ENCODE data around the gene TBC1D19.
"Not testable (repeated sequence)": the region's sequence is repeated elsewhere in the genome, so short reads cannot be mapped to it uniquely, and the experiment has no call there.

The TBC1D19 gene

DNA sequence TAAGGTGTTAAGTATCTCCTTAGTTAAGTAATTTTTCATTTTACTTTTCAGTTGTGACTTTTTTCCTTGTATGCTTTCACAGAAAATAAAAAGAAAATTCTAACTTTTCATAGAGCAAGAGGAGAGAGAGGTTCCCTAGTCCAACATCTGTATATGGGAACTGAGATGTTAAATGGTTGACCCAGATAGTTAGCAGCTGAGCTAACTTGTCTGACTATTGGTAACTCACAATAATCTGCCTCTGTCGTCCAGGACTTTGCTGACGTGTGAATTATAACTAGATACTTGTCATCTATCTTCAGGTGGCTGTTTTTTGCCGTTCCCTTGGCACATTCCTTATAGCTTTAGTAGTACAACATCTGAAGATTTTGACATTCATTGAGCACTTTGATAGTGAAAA, 29.9 kb downstream of the TBC1D19 start:
- Histone ChIP-seq H3K36me3 (no peaks in the 10 kb centered on the region), H3K9me3 (ENCODE audit: severe bottlenecking) (no peaks in the 10 kb centered on the region), H3K27me3 (ENCODE audit: insufficient read depth, low read depth, severe bottlenecking) (no peaks in the 10 kb centered on the region), H3K4me3 (ENCODE audit: low read depth, low read length) (no peak overlapping the region), H3K27ac (no peak overlapping the region)
- DNase-seq, result no peak
- TF ChIP-seq, protein P1, sequence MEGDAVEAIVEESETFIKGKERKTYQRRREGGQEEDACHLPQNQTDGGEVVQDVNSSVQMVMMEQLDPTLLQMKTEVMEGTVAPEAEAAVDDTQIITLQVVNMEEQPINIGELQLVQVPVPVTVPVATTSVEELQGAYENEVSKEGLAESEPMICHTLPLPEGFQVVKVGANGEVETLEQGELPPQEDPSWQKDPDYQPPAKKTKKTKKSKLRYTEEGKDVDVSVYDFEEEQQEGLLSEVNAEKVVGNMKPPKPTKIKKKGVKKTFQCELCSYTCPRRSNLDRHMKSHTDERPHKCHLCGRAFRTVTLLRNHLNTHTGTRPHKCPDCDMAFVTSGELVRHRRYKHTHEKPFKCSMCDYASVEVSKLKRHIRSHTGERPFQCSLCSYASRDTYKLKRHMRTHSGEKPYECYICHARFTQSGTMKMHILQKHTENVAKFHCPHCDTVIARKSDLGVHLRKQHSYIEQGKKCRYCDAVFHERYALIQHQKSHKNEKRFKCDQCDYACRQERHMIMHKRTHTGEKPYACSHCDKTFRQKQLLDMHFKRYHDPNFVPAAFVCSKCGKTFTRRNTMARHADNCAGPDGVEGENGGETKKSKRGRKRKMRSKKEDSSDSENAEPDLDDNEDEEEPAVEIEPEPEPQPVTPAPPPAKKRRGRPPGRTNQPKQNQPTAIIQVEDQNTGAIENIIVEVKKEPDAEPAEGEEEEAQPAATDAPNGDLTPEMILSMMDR (IDR thresholded peaks at IDR 0.05; ENCODE audit: low read depth, low read length), result no peak

DNA sequence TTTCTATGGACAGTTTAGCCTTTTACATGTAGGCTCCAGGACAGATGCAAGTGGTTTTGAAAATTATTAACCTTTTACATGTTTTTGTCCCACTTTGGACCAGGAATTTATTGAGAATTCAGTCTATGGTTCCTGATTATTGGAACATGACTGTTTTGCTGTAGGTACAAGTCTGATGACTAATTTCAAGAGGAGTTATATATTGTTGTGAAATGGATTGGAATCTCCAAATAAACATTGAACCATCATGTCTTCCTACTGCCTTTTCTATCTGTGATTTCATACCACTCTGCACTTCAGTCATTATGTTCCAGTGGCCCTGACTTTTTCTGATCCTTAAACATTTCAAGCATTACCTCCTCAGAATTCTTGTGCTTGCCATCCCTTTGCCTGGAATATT, 35.9 kb downstream of the TBC1D19 start:
- Histone ChIP-seq H3K27me3 (ENCODE audit: insufficient read depth, low read depth, severe bottlenecking) (no peaks in the 10 kb centered on the region), H3K36me3 (no peaks in the 10 kb centered on the region), H3K9me3 (ENCODE audit: severe bottlenecking) (no peaks in the 10 kb centered on the region), H3K27ac (no peak overlapping the region), H3K4me3 (ENCODE audit: low read depth, low read length) (no peak overlapping the region)
- TF ChIP-seq, protein P1 (IDR thresholded peaks at IDR 0.05; ENCODE audit: low read depth, low read length), result no peak
- DNase-seq, result no peak

DNA sequence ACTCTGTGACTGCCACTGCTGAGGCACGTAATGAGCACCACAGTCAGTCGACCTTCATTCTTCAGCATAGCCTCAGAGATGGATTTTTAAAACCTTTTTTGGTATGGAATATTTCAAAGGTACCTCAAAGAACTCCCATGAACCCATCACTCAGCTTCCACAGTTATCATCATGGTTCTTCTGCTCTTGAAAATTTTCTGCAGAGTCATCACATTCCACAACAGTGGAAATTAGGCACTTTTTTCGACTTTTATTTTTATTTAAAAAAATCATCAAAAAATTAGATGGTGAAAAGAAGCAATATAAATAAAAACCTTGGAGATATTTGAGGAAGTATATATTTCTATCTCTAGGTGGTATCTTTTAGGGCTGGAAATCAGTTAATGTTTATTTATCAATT, 37.5 kb downstream of the TBC1D19 start:
- TF ChIP-seq, protein P1 (IDR thresholded peaks at IDR 0.05; ENCODE audit: low read depth, low read length), result no peak
- H3K9me3 ChIP-seq (ENCODE audit: severe bottlenecking), result no peaks in the 10 kb centered on the region
- H3K27me3 ChIP-seq (ENCODE audit: insufficient read depth, low read depth, severe bottlenecking), result no peaks in the 10 kb centered on the region

DNA sequence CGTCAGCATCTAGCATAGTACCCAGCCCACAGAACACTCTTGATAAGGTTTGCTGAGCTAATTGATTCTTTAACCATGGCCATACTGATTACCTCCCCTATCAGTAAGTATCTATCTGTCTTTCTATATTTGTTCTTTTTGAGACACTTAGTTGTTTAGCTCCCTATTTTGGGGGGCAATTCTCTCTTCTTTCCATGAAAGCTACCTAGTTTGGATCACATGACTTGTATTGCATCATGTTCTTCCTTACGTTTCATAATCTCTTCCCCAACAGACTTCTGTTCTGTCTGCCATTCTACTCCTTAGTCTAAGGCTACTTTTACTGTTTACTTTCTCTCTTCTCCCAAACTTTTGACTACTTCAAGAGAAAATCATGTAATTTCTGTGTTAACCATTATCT, 39.0 kb downstream of the TBC1D19 start:
- no peak overlapping the region for H3K27ac ChIP-seq

More for the DNA sequence above, 37.5 kb downstream of the TBC1D19 start:
- H3K27ac ChIP-seq, result no peak overlapping the region
- DNase-seq, result no peak
- no peaks in the 10 kb centered on the region for H3K36me3 ChIP-seq
- H3K4me3 ChIP-seq (ENCODE audit: low read depth, low read length), result no peak overlapping the region

DNA sequence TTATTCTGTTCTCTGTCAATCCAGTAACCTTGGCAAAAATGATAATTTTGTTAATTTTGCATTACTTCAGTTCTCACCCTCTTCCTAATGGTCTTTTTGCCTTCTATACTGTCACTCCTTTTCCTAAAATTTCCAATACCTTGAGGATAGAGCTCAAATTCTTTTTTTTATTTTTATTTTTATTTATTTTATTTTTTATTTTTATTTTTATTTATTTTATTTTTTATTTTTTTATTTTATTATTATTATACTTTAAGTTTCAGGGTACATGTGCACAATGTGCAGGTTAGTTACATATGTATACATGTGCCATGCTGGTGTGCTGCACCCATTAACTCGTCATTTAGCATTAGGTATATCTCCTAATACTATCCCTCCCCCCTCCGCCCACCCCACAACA, 42.8 kb downstream of the TBC1D19 start:
- H3K4me3 ChIP-seq (ENCODE audit: low read depth, low read length); H3K9me3 ChIP-seq (ENCODE audit: severe bottlenecking); H3K27ac ChIP-seq; H3K27me3 ChIP-seq (ENCODE audit: insufficient read depth, low read depth, severe bottlenecking); DNase-seq; H3K36me3 ChIP-seq: not testable (repeated sequence)

More for the DNA sequence above, 39.0 kb downstream of the TBC1D19 start:
- H3K27me3 ChIP-seq (ENCODE audit: insufficient read depth, low read depth, severe bottlenecking), result no peaks in the 10 kb centered on the region
- no peak overlapping the region for H3K4me3 ChIP-seq (ENCODE audit: low read depth, low read length)
- no peaks in the 10 kb centered on the region for H3K9me3 ChIP-seq (ENCODE audit: severe bottlenecking)
- no peaks in the 10 kb centered on the region for H3K36me3 ChIP-seq
- TF ChIP-seq, protein P1 (IDR thresholded peaks at IDR 0.05; ENCODE audit: low read depth, low read length), result no peak
- no peak for DNase-seq

DNA sequence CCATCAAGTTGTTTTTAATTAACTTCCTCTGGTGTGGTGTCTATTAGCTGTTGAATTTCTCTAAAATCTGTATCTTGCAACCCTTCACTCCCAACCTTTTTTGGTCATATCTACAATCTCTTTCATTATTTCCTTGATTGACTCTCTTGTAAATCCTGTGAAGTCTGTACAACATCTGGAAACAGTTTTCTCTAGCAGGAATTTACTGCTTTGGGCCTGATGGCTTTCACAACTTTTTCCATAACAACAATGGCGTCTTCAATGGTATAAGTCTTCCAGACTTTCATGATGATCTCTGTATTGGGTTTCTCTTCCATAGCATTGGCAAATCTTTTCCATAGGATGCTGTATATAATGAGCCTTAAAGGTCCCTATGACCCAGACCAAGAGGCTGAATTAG, 49.0 kb downstream of the TBC1D19 start:
- H3K36me3 ChIP-seq, result no peaks in the 10 kb centered on the region
- no peak for DNase-seq
- H3K27me3 ChIP-seq (ENCODE audit: insufficient read depth, low read depth, severe bottlenecking), result no peaks in the 10 kb centered on the region
- no peaks in the 10 kb centered on the region for H3K9me3 ChIP-seq (ENCODE audit: severe bottlenecking)
- H3K4me3 ChIP-seq (ENCODE audit: low read depth, low read length), result no peak overlapping the region
- H3K27ac ChIP-seq, result no peak overlapping the region
- TF ChIP-seq, protein P1 (IDR thresholded peaks at IDR 0.05; ENCODE audit: low read depth, low read length), result no peak

Measured in WERI-Rb-1 (cell line).